A673 (cell line): ENCODE results near the gene CADM3. TPM values are rescaled to one million over a fixed set of nuclear protein-coding genes. Genes with fewer than 3 reads are reported as not detected.

Experiments
- BruUV-seq: library from RNA; stranded (reverse); fragments of 400-500 nt; replicated peaks from 2 replicates; lab custom pipeline; 2021; lab: Mats Ljungman, UMichigan
- CTCF ChIA-PET: fragments of 300-600 bp; sonication (Branson Sonifier 250); formaldehyde crosslinking; loops from one replicate; lab custom pipeline; 2022; ENCODE audit warnings: antibody characterized with exemption; lab: Charles Lee
- POLR2A ChIA-PET: fragments of 300-600 bp; sonication (Branson Sonifier 250); formaldehyde crosslinking; loops from one replicate; lab custom pipeline; 2022; ENCODE audit warnings: antibody characterized with exemption; ENCODE audit not compliant: low non-redundant PET; lab: Charles Lee
- DNase-seq: peaks from one replicate; pipeline ENCODE4 v3.0.0-alpha.2; 2015; ENCODE audit warnings: low spot score
- H3K27ac ChIP-seq: fragments of 200-600 bp; sonication (generic); 2 replicates; pipeline ENCODE4 v1.5.1; 2016; ENCODE audit warnings: mixed run types, low read depth, mild to moderate bottlenecking, mixed read lengths, antibody characterized with exemption, low read length; ENCODE audit not compliant: poor library complexity, severe bottlenecking
- H3K27me3 ChIP-seq: fragments of 200-600 bp; sonication (generic); replicated peaks from 2 replicates; pipeline ENCODE4 v1.6.1; 2017; ENCODE audit warnings: mixed run types, low read depth, mild to moderate bottlenecking, mixed read lengths, antibody characterized with exemption, low read length; ENCODE audit not compliant: insufficient read depth, poor library complexity
- H3K36me3 ChIP-seq: fragments of 200-600 bp; sonication (generic); 2 replicates; pipeline ENCODE4 v1.6.1; 2016; ENCODE audit warnings: mixed run types, mild to moderate bottlenecking, mixed read lengths, antibody characterized with exemption, low read length; ENCODE audit not compliant: insufficient read depth, poor library complexity, severe bottlenecking
- H3K4me1 ChIP-seq: fragments of 200-600 bp; sonication (generic); 2 replicates; pipeline ENCODE4 v1.6.1; 2017; ENCODE audit warnings: mixed run types, mild to moderate bottlenecking, mixed read lengths, antibody characterized with exemption, low read length; ENCODE audit not compliant: insufficient read depth, poor library complexity, severe bottlenecking
- H3K4me3 ChIP-seq: fragments of 200-600 bp; sonication (generic); 2 replicates; pipeline ENCODE4 v1.5.1; 2016; ENCODE audit warnings: low read depth, mixed run types, mild to moderate bottlenecking, mixed read lengths, low read length; ENCODE audit not compliant: poor library complexity, severe bottlenecking
- H3K9me3 ChIP-seq: fragments of 200-600 bp; sonication (generic); 2 replicates; pipeline ENCODE4 v1.6.1; 2016; ENCODE audit warnings: mixed run types, low read depth, mild to moderate bottlenecking, mixed read lengths, antibody characterized with exemption, low read length; ENCODE audit not compliant: poor library complexity, severe bottlenecking
- CTCF ChIP-seq: fragments of 300-800, 200-600 bp; sonication (generic); conservative IDR thresholded peaks from 2 replicates; pipeline ENCODE4 v1.5.1; 2017; ENCODE audit warnings: low read depth, mild to moderate bottlenecking, antibody characterized with exemption, low read length, moderate library complexity, mixed read lengths
- EZH2 ChIP-seq: fragments of 200-600 bp; sonication (generic); IDR thresholded peaks from 2 replicates; pipeline ENCODE4 v1.6.1; 2017; ENCODE audit warnings: borderline replicate concordance, low read depth, mild to moderate bottlenecking, mixed read lengths, antibody characterized with exemption, low read length; ENCODE audit not compliant: poor library complexity, severe bottlenecking
- intact Hi-C: fragments of 100-400 bp; cut with micrococcal nuclease; formaldehyde crosslinking; loops from one replicate; pipeline ENCODE4 v1.10.0; 2022; ENCODE audit not compliant: unreplicated experiment
- total RNA-seq: library from RNA; stranded (reverse); gene quantifications from 2 replicates; pipeline ENCODE4 v1.2.3, GENCODE V29; 2021

The CADM3 gene
- total RNA-seq, 1 experiment from 2014 or later = not detected

- ChIA-PET CTCF (no interaction called here), POLR2A (no interaction called here)
- peak; percentile 70 for DNase-seq
- TF ChIP-seq CTCF = no peak
- no peak for TF ChIP-seq EZH2
- no peaks in the 10 kb centered on the region for H3K36me3 ChIP-seq
- intact Hi-C loops = no loop called here
- no peaks in the 10 kb centered on the region for H3K4me1 ChIP-seq
- H3K27ac ChIP-seq = no peak overlapping the region
- BruUV-seq = no TSS peak
- peaks cover 71% of the 10 kb centered on the region for H3K27me3 ChIP-seq
- H3K9me3 ChIP-seq = no peaks in the 10 kb centered on the region
- H3K4me3 ChIP-seq = no peak overlapping the region
Observed at GRCh38 chr1:159177272-159177907, 6.0 kb downstream of the CADM3 start.

GRCh38 chr1:159179906-159180305 is 8.5 kb downstream of the CADM3 start:
- Histone ChIP-seq H3K9me3 (no peaks in the 10 kb centered on the region), H3K4me1 (no peaks in the 10 kb centered on the region), H3K27me3 (peaks cover 56% of the 10 kb centered on the region), H3K36me3 (no peaks in the 10 kb centered on the region), H3K27ac (no peak overlapping the region), H3K4me3 (no peak overlapping the region)
- no peak for DNase-seq
- no peak for TF ChIP-seq CTCF
- TF ChIP-seq EZH2 = no peak
- POLR2A ChIA-PET = no interaction called here
- intact Hi-C loops = no loop called here
- CTCF ChIA-PET = no interaction called here
- no TSS peak for BruUV-seq

- Histone ChIP-seq H3K27me3 (peaks cover 56% of the 10 kb centered on the region), H3K9me3 (no peaks in the 10 kb centered on the region), H3K4me1 (no peaks in the 10 kb centered on the region), H3K4me3 (no peak overlapping the region), H3K36me3 (no peaks in the 10 kb centered on the region), H3K27ac (no peak overlapping the region)
- ChIA-PET POLR2A (no interaction called here), CTCF (no interaction called here)
- no TSS peak for BruUV-seq
- no peak for DNase-seq
- intact Hi-C loops = no loop called here
- TF ChIP-seq EZH2 (no peak), CTCF (no peak)
Observed at GRCh38 chr1:159180516-159180915, 9.1 kb downstream of the CADM3 start.
